Smooth muscle cell (in vitro differentiated cells): Measurements from ENCODE around the gene GAREM1. TPM values are rescaled to one million over a fixed set of nuclear protein-coding genes. Genes with fewer than 3 reads are reported as not detected.

Source experiments
- DNase-seq: peaks from one replicate; lab custom pipeline; 2025; ENCODE audit not compliant: unreplicated experiment; lab: John Stamatoyannopoulos, UW
- H2AFZ ChIP-seq: fragments of 200-600 bp; sonication (generic); 2 replicates; pipeline ENCODE4 v1.6.0; 2016; ENCODE audit warnings: antibody characterized with exemption, low read depth, mild to moderate bottlenecking
- H3F3A ChIP-seq: fragments of 200-600 bp; sonication (generic); 2 replicates; pipeline ENCODE4 v1.6.0; 2017; ENCODE audit warnings: antibody characterized with exemption, low read depth
- H3K27ac ChIP-seq: fragments of 200-600 bp; sonication (generic); 2 replicates; pipeline ENCODE4 v1.5.1; 2016; ENCODE audit warnings: low read depth, mild to moderate bottlenecking
- H3K27me3 ChIP-seq: fragments of 200-600 bp; sonication (generic); 2 replicates; pipeline ENCODE4 v1.6.1; 2016; ENCODE audit warnings: low read depth, mild to moderate bottlenecking
- H3K36me3 ChIP-seq: fragments of 200-600 bp; sonication (generic); 2 replicates; pipeline ENCODE4 v1.5.1; 2016; ENCODE audit warnings: low read depth
- H3K4me1 ChIP-seq: fragments of 200-600 bp; sonication (generic); 2 replicates; pipeline ENCODE4 v1.5.1; 2016; ENCODE audit warnings: low read depth
- H3K4me2 ChIP-seq: fragments of 200-600 bp; sonication (generic); 2 replicates; pipeline ENCODE4 v1.6.0; 2016; ENCODE audit warnings: mild to moderate bottlenecking
- H3K4me3 ChIP-seq: fragments of 200-600 bp; sonication (generic); 2 replicates; pipeline ENCODE4 v1.5.1; 2016; ENCODE audit warnings: mild to moderate bottlenecking
- H3K79me2 ChIP-seq: fragments of 200-600 bp; sonication (generic); 2 replicates; pipeline ENCODE4 v1.6.0; 2016; ENCODE audit warnings: low read depth, mild to moderate bottlenecking
- H3K9ac ChIP-seq: fragments of 200-600 bp; sonication (generic); 2 replicates; pipeline ENCODE4 v1.6.0; 2016; ENCODE audit warnings: low read depth
- H3K9me3 ChIP-seq: fragments of 200-600 bp; sonication (generic); replicated peaks from 2 replicates; pipeline ENCODE4 v1.5.1; 2016; ENCODE audit warnings: low read depth
- H4K20me1 ChIP-seq: fragments of 200-600 bp; sonication (generic); 2 replicates; pipeline ENCODE4 v1.6.0; 2016; ENCODE audit warnings: low read depth
- CTCF ChIP-seq: fragments of 200-600 bp; sonication (generic); IDR thresholded peaks from 2 replicates; pipeline ENCODE4 v1.5.1; 2017; ENCODE audit warnings: borderline replicate concordance, mild to moderate bottlenecking, antibody characterized with exemption; ENCODE audit not compliant: insufficient read depth, poor library complexity, severe bottlenecking
- WGBS: methylation state at CpG from one replicate; pipeline ENCODE4 v1.1.7; 2016; ENCODE audit warnings: low lambda C conversion rate; 5-methylcytosine and 5-hydroxymethylcytosine counted together
- polyA plus RNA-seq: library from polyadenylated mRNA; unstranded; fragments of >200 nt; fragmentation: Nextera tagmentation; extraction: Ambion mirVana; gene quantifications from 2 replicates; pipeline ENCODE4 v1.2.1, GENCODE V29; 2016
- total RNA-seq: library from RNA; depleted of rRNA; stranded (reverse); fragments of >200 nt; gene quantifications from 2 replicates; pipeline ENCODE4 v1.2.3, GENCODE V29; 2014

GAREM1 gene
- total and polyA plus RNA-seq, 2 experiments from 2014 or later: 0.33 to 13.4 TPM

- H3K79me2 ChIP-seq: no peaks in the 10 kb centered on the region
- H3K9me3 ChIP-seq: no peaks in the 10 kb centered on the region
- no peak overlapping the region for H3K9ac ChIP-seq
- H3K27ac ChIP-seq: no peak overlapping the region
- H3K4me2 ChIP-seq: peak overlapping the region; percentile 95
- no peak for DNase-seq
- H2AFZ ChIP-seq: no peak overlapping the region
- 0% methylated on average over 15 of the region's 47 CpGs for WGBS
- peaks cover 14% of the 10 kb centered on the region for H3K4me1 ChIP-seq
- H3K36me3 ChIP-seq: no peaks in the 10 kb centered on the region
- peak overlapping the region; percentile 71 for H3K4me3 ChIP-seq
- H4K20me1 ChIP-seq: no peaks in the 10 kb centered on the region
- peaks cover 31% of the 10 kb centered on the region for H3K27me3 ChIP-seq
- no peak for TF ChIP-seq CTCF
- no peaks in the 10 kb centered on the region for H3F3A ChIP-seq
These were observed 295 bp downstream of the GAREM1 start for GRCh38 chr18:32470460-32470713.

GRCh38 chr18:32469691-32470459 lies 807 bp downstream of the GAREM1 start:
- H3K9me3 ChIP-seq: no peaks in the 10 kb centered on the region
- no peak for TF ChIP-seq CTCF
- peak overlapping the region; percentile 9 for H3K9ac ChIP-seq
- H2AFZ ChIP-seq: peak overlapping the region; percentile 86
- no peaks in the 10 kb centered on the region for H3K36me3 ChIP-seq
- peaks cover 28% of the 10 kb centered on the region for H3K27me3 ChIP-seq
- H3K79me2 ChIP-seq: no peaks in the 10 kb centered on the region
- H3K4me3 ChIP-seq: peak overlapping the region; percentile 71
- WGBS: 2% methylated on average over 36 of the region's 41 CpGs
- H4K20me1 ChIP-seq: no peaks in the 10 kb centered on the region
- H3F3A ChIP-seq: no peaks in the 10 kb centered on the region
- peak overlapping the region; percentile 95 for H3K4me2 ChIP-seq
- H3K27ac ChIP-seq: no peak overlapping the region
- peaks cover 14% of the 10 kb centered on the region for H3K4me1 ChIP-seq
- DNase-seq: peak; percentile 37

- Histone ChIP-seq H3K4me2 (peak overlapping the region; percentile 95), H3K27ac (no peak overlapping the region), H3K79me2 (no peaks in the 10 kb centered on the region), H3F3A (no peaks in the 10 kb centered on the region), H3K9me3 (no peaks in the 10 kb centered on the region), H2AFZ (peak overlapping the region; percentile 15), H3K9ac (no peak overlapping the region), H3K27me3 (peaks cover 28% of the 10 kb centered on the region), H4K20me1 (no peaks in the 10 kb centered on the region), H3K36me3 (no peaks in the 10 kb centered on the region), H3K4me1 (peaks cover 14% of the 10 kb centered on the region), H3K4me3 (peak overlapping the region; percentile 71)
- no peak for TF ChIP-seq CTCF
- 43% methylated on average over 8 of the region's 8 CpGs for WGBS
- DNase-seq: no peak
These were observed 1.5 kb downstream of the GAREM1 start for GRCh38 chr18:32469190-32469651.
